M059J (cell line): ENCODE results near the gene ITGA3. TPM values are rescaled to one million over a fixed set of nuclear protein-coding genes. Genes with fewer than 3 reads are reported as not detected.
A peak's percentile ranks its signal among the peaks of the same experiment; 100 is the strongest.

ENCODE experiments used
- DNase-seq: peaks from one replicate; pipeline ENCODE4 v3.0.0-alpha.2; 2012; ENCODE audit warnings: low read depth
- total RNA-seq: library from RNA; depleted of rRNA; stranded (reverse); fragments of >200 nt; shearing (Covaris generic); gene quantifications from 2 replicates; pipeline ENCODE4 v1.2.3, GENCODE V29; 2014; rRNA removed

The ITGA3 gene
- total RNA-seq, result 365 and 711 TPM in 2 replicates

- DNase-seq, result peak; percentile 97
These were observed at the start of gene ITGA3 for GRCh38 chr17:50055426-50056216. Gene ITGA3, plus strand, starts transcription at chr17:50056110. Its CDS starts 330 bp downstream, at chr17:50056440.

DNA sequence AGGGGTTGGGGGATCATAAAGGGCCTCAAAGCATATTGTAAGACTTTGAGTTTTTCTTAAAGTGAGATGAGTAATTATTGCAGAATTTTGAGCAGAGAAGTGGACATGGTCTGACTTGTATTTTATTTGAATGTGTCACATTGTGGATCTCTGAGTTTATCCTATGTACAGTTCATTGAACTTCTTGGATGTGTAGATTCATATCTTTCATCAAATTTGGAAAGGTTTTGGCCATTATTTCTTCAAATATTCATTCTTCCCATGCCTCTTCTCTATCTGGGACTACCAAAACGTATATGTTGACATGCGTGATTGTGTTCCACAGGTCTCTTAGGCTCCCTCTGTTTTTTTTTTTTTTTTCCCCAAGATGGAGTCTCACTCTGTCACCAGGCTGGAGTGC is 46.6 kb upstream of the ITGA3 start:
- no peak for DNase-seq

- DNase-seq, result no peak
These were observed 42.8 kb upstream of the ITGA3 start for GRCh38 chr17:50013079-50013478.

GRCh38 chr17:50014471-50015088 is 41.3 kb upstream of the ITGA3 start:
- DNase-seq, result no peak

DNA sequence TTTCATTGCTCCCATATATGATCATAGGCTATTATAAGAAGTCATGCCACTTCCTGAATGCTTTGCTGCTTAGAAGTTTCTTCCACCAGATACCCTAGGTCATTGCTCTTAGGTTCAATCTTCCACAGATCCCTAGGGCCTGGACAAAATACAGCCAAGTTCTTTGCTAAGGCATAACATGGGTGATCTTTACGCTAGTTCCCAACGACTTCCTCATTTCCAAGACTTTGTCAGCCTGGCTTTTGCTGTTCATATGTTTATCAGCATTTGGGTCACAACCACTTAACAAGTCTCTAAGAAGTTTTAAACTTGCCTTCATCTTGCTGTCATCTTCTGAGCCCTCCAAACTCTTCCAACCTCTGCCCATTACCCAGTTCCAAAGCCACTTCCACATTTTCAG is 40.8 kb upstream of the ITGA3 start:
- no peak for DNase-seq

- no peak for DNase-seq
These were observed 37.0 kb upstream of the ITGA3 start for GRCh38 chr17:50018909-50019308.

DNA sequence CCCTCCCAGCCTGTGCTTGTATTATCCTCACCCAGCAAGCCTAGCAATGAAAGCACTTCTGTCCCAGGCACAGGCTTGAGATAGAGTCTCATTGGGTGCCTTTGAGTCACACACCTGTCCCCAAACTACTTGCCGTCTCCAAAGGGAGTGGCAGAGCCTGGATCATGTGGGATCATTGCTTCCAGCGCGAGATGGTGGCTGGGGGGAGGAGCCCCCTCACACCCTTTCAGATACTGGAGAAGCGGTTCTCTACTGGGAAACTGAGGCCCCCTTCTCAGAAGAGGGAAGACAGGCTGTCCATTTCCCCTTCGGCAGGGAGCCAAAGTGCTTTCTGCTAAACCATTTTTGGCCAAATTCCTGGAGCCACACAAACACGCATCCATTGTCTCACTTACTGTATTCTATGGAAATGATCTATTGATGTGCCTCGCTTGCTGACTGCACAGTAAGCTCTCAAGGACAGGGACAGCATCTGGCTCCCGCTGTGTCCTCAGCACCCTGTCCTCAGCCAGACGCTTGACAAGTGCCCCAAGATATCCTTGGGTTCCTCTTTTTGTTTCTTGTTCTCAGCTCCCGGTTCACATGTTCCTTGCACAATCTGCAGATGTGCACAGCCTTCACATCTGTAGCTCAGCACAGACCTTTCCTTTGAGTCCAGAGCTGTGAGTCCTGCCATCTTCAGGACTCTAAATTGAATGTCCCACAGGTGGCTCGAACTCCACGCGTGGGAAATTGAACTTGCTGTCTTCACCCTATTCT is 34.9 kb upstream of the ITGA3 start:
- no peak for DNase-seq

- DNase-seq, result no peak
These were observed 34.1 kb upstream of the ITGA3 start for GRCh38 chr17:50021681-50022370.

DNA sequence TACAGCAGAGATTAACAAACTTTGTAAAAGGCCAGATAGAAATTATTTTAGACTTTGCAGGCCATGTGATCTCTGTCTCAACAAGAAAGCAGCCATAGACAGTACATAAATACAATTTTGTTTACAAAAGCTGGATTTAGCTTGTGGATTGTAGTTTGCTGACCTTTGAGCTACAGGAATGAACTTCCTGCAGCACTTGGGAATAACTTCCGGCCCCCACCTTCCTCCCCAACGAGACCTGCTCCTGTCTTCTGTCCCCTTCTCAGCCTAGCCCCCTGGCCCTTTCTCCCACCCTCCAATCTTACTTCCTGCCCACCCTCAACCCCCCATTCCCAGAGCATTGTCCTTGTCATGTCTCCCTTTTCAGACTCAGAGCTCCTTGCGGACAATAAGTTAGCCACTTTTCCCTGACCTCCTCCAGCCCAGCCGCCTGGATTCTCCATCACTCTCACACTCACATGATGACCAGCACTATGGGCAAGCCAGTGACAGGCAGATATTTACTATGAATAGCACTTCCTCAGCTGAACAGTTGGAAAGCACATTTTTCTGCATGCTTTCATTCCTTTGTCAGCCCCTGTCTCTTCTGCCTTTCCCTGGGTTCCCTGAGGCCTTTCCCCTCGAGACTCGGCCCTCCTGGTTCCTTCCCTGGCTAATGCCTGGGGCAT is 33.3 kb upstream of the ITGA3 start:
- DNase-seq, result no peak

GRCh38 chr17:50023520-50023919 is 32.4 kb upstream of the ITGA3 start:
- no peak for DNase-seq

DNA sequence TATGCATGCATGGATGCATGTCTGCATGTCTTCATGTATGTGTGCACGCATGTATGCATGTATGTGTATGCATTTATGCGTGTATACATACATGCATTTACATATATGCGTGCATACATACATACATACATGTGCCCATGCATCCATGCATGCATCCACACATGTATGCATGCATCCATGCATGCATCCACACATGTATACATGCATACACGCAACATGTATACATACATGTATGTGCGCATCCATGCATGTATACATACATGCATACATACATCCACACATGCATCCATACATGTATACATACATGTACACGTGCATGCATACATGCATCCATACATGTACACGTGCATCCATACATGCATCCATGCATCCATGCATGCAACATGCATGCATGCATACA is 31.1 kb upstream of the ITGA3 start:
- DNase-seq, result no peak

GRCh38 chr17:50026046-50026675 is 29.7 kb upstream of the ITGA3 start:
- DNase-seq, result no peak

GRCh38 chr17:50026837-50027171 is 29.1 kb upstream of the ITGA3 start:
- peak; percentile 92 for DNase-seq

- peak; percentile 99 for DNase-seq
These were observed 28.6 kb upstream of the ITGA3 start for GRCh38 chr17:50027172-50027880.

DNA sequence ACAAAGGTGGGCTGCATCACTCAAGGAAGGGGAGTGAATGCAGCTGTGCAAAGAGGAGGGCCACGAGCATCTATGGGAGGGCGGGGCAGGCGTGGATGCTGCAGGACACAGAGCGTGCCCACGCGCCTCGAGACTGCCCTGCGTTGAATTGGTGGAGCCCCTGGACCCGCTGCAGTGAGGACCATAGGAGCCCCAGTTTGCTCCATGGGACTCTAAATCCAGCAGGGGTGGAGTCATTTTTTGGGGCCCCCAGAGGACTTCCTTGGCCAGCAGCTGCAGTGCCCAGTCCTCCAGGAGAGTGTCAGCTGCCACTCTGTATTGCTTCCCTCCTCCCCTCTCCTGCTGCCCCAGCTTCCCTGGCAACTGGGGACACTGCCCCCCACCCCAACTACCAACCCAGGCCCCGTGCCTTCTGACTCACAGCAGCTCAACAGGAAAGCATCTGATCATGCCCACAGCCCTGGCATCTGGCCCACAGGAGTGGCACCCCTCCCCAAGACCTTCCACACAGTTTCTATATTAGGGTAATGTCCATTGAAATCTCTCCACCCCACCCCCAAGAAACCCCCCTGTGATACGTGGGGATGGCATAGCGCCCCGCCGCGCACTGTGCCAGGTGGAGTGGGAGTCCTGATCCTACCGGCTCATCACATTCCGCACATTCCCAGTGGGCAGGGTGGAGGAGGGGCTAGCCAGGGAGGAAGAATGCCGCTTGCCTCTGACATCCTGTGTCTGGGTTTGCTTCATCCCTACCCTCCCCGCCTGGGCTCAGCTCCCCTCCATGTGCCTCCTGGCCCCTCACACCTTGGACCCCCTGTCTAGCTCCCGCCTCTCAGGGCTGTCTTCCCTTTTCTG is 27.8 kb upstream of the ITGA3 start:
- peak; percentile 97 for DNase-seq

DNA sequence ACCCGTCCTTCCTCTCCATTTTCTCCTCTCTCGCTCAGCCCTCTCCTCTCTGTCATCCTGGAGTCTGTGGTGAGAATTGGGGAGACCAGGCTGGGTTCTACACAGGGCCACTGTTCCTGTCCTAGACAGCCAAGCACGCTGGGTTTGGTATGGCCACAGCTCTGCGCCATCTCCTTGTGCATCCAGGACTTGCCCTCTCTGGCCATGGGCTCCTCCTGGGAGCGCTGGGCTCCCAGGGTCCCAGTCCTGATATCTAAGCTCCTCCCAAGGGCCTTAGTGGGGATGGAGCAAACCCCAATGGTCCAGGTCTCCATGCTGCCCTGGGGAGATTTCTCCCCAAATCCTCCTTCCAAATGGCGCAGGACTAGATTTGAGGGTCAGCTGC is 27.2 kb upstream of the ITGA3 start:
- no peak for DNase-seq

- DNase-seq, result no peak
These were observed 26.7 kb upstream of the ITGA3 start for GRCh38 chr17:50029185-50029584.

DNA sequence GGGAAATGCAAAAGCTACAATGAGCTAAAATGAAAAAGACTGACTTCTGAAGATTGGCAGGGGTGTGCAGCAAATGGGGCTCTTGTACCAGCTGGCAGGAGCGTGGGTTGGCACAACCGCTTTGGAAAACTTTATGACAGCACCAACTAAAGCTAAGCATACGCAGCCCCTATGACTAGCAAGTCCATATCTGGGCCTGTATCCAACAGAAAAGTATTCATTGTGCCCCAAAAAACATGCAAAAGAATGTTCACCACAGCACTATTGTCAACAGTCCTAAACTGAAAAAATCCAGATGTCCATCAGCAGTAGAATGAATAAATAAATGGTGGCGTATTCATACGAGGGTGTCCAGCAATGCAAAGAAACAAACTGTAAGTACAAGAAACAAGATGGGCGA is 22.6 kb upstream of the ITGA3 start:
- peak; percentile 64 for DNase-seq

DNA sequence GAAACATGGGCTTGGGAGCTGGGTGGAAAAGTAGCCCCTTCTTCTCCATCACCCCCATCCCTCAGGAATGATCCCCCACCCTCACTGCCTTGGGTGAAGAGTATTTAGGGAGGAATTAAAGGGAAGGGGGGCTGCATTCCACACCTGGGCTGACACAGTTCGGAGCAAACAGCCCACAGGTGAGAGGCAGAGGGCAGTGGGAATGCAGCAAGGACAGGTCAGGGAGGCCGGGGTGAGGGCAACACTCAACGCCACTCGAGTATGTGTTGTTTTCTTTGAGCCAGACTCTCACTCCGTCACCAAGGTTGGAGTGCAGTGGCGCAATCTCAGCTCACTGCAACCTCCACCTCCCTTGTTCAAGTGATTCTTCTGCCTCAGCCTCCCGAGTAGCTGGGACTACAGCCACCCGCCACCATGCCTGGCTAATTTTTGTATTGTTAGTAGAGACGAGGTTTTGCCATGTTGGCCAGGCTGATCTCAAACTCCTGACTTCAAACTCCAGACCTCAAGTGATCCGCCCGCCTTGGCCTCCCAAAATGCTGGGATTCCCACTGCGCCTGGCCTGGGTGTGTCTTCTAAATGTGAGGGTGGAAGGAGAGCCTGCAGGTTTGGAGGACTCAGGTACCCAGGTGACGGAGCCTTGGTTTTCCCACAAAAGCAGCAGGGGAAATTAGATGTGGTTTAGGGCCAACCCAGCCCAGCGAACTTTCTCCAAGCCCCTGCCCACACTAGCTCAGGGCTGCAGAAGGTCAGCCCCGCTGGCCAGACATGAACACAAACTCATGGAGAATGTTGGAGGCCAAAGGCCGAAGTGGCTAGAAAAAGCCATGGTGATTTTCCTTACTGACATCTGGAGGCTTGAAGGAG is 21.2 kb upstream of the ITGA3 start:
- no peak for DNase-seq
